Psoas muscle (tissue), 8 donors: ENCODE measurements around the gene NFIB. TPM values are rescaled to one million over a fixed set of nuclear protein-coding genes. Genes with fewer than 3 reads are reported as not detected.

Source experiments
- ATAC-seq, 4 donors: fragments of 200-7000 bp; cut with Tn5 transposase; one replicate each; pipeline ENCODE4 v1.9.1; 2020; ENCODE audit warnings: moderate library complexity in 3 of 4, mild to moderate bottlenecking in 2 of 4
- DNase-seq, 2 donors: peaks; one replicate each; pipeline ENCODE4 v3.0.0-alpha.2; 2020
- H3K27ac ChIP-seq: fragments of 200-600 bp; one replicate; pipeline ENCODE4 v1.8.0; 2022
- H3K27me3 ChIP-seq, 3 donors: fragments of 200-600 bp in 1 of 3; one replicate each; pipeline versions ENCODE4 v1.6.1 to v1.8.0; 2013 to 2022; ENCODE audit warnings: low read length in 2 of 3, mild to moderate bottlenecking in 2 of 3, moderate library complexity in 1 of 3; ENCODE audit not compliant: insufficient read depth in 3 of 3
- H3K36me3 ChIP-seq, 2 donors: fragments of 200-600 bp in 1 of 2; one replicate each; pipeline versions ENCODE4 v1.6.1 to v1.8.0; 2013 to 2022; ENCODE audit warnings: low read depth in 1 of 2, mild to moderate bottlenecking in 1 of 2, moderate library complexity in 1 of 2; ENCODE audit not compliant: insufficient read depth in 1 of 2
- H3K4me1 ChIP-seq: fragments of 200-600 bp; one replicate; pipeline ENCODE4 v1.8.0; 2022
- H3K4me3 ChIP-seq: fragments of 200-600 bp; one replicate; pipeline ENCODE4 v1.8.0; 2022; ENCODE audit warnings: mild to moderate bottlenecking
- H3K9me3 ChIP-seq: fragments of 200-600 bp; one replicate; pipeline ENCODE4 v1.8.0; 2022
- WGBS, 3 donors: extraction: QIAGEN DNeasy Blood & Tissue Kit; methylation state at CpG; one replicate each; pipeline versions ENCODE4 v1.1.6 to v1.1.7; 2013; 5-methylcytosine and 5-hydroxymethylcytosine counted together
- intact Hi-C, 2 donors: fragments of 100-400 bp; cut with DNase I; formaldehyde crosslinking; loops; one replicate each; pipeline versions ENCODE4 v1.11.0 to v1.14.2; 2022
- polyA plus RNA-seq, 3 donors: library from polyadenylated mRNA; stranded (reverse); fragments of 200-250 nt; gene quantifications; one replicate each; pipeline ENCODE4 v1.2.3, GENCODE V29; 2013
- total RNA-seq, 4 donors: library from RNA; stranded (reverse); fragmentation: NEBNext Ultra II Directional in 2 of 4; extraction: Animal tissue kit (Norgen Biotek cat#: 25700) in 2 of 4; gene quantifications; one replicate each; pipeline versions ENCODE4 v1.2.1 to v1.2.4, GENCODE V29; 2021 to 2023
- TF ChIP-seq, protein P1 (sequence below): fragments of 200-600 bp; IDR thresholded peaks from one replicate; pipeline ENCODE4 v1.8.0; 2022; ENCODE audit warnings: antibody characterized with exemption
- donor health status: healthy with polysubstance abuse.
- donor health status: DM: no; HTN: no; CAD: no; lungs with moderate emphysema.
- donor health status: Bipolar disorder and iron deficiency.
- donor health status: healthy.
- donor health status: DM: yes; HTN: yes; CAD: no.
- donor health status: DM: no; HTN: no; CAD: no.
- donor health status: DM: no; HTN: no; CAD: no.
- donor health status: DM: yes; HTN: yes; CAD: no.

Gene NFIB
- total and polyA plus RNA-seq, 7 donors = 5.8 to 65.1 (median 35.0) TPM

DNA sequence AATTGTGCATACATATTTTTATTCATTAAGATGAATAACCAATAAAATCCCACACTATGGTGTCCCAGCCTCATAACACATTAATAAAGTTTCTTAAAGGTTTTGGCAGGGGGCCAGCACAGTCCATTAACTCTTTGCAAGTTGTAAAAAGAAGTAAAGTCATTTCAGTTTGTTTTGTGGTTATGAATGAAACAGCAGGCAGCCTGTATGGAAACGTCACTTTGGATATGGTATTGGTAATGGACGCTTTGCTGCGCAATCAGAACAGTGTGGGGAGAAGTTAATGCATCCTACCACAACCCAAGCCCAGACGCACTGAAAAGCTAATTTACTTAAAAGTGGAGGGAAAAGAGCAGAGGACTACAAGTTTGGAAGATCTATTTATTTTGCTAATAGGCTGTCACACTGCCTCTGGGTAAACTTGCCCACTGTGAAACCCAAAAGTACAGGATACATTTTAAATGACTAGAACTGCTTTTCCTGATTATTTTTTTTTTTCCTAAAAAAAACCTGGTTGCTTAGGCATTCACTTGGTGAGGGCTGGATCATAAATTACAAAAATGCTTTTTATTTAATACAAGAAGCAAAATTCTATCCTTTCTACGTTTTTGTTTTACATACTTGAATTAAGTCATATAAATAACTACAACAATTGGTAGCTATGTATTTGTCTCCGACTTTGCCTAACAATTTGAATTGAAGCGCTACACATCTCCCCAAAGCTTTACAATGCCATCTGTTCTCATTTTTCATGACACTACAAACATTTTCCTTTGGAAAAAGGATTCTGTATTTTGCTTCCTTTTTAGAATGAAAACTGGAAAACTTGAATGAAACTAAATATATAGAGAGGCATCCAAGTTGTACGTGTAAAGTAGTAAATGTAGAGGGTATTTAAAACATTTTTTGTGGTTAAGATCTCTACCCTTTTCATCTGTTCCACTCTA, 104.3 kb downstream of the NFIB start:
- no peaks in the 10 kb centered on the region for H3K9me3 ChIP-seq
- H3K27me3 ChIP-seq = no peaks in the 10 kb centered on the region
- H3K4me1 ChIP-seq = peaks cover 73% of the 10 kb centered on the region
- no peaks in the 10 kb centered on the region for H3K36me3 ChIP-seq
- intact Hi-C loops = no loop called here
- DNase-seq = no peak
- no peak for ATAC-seq
- WGBS, 3 donors = 75 to 86% (median 77%) methylated on average over 8 of the region's 8 CpGs
- H3K27ac ChIP-seq = no peak overlapping the region
- TF ChIP-seq, protein P1, sequence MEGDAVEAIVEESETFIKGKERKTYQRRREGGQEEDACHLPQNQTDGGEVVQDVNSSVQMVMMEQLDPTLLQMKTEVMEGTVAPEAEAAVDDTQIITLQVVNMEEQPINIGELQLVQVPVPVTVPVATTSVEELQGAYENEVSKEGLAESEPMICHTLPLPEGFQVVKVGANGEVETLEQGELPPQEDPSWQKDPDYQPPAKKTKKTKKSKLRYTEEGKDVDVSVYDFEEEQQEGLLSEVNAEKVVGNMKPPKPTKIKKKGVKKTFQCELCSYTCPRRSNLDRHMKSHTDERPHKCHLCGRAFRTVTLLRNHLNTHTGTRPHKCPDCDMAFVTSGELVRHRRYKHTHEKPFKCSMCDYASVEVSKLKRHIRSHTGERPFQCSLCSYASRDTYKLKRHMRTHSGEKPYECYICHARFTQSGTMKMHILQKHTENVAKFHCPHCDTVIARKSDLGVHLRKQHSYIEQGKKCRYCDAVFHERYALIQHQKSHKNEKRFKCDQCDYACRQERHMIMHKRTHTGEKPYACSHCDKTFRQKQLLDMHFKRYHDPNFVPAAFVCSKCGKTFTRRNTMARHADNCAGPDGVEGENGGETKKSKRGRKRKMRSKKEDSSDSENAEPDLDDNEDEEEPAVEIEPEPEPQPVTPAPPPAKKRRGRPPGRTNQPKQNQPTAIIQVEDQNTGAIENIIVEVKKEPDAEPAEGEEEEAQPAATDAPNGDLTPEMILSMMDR = no peak
- H3K4me3 ChIP-seq = no peak overlapping the region

DNA sequence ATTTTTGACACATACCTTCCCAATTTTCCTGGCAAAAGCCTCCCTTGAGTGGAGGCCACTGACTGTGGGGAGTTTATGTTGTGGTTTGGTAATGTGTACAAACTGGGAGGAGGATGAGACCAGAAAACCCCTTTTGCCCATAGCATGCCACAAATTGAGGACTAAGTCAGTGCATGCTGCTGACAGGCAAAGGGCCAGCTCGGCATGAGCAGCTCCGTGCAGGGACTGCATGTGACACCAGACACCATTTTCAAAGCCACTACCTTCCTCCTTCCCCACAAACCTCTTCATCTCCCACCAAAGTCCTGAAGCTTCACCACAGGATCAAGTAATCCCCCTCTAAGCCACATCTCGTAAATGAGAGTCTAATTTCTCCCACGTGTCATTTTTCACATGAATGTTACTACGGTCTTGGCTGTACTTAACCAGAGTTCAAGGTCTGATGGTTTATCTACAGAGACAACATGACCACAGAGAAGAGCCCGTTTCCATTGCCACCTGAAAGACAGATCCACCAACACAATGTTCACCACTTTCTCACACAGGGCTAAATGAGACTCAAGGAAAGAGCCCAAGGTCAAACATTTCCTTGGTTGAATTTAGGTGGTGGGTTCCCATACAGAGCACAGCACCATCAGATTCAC, 106.5 kb downstream of the NFIB start:
- no peaks in the 10 kb centered on the region for H3K27me3 ChIP-seq
- H3K9me3 ChIP-seq = no peaks in the 10 kb centered on the region
- no peak overlapping the region for H3K4me3 ChIP-seq
- 32 to 42% (median 33%) methylated on average over 6 of the region's 6 CpGs for WGBS, 3 donors
- ATAC-seq (peak in 3 of 4 donors; percentile 30 to 32 (median 31)), DNase-seq (no peak)
- no peaks in the 10 kb centered on the region for H3K36me3 ChIP-seq
- TF ChIP-seq, protein P1 = no peak
- peaks cover 79% of the 10 kb centered on the region for H3K4me1 ChIP-seq
- peak overlapping the region; percentile 30 for H3K27ac ChIP-seq
- intact Hi-C loops = no loop called here

DNA sequence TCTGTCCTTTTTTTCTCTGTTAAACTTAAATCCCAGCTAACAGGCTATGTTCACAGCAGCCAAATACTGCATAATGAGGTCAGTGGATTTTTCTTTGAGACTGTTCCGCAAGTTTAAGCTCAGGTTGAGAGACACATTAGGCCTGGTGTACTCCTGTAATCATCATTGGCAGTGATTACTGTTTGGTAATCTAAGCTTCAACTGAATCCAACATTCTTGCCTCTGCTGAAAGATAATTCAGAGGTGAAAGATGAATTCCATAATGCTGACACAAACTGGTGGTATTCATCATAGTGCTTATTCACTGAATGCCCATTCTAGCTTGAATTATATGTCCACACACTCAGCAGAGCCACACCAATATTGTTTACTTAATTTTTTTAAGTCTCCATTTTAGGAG, 108.5 kb downstream of the NFIB start:
- intact Hi-C loops = no loop called here
- Histone ChIP-seq H3K27me3 (no peaks in the 10 kb centered on the region), H3K4me1 (peaks cover 59% of the 10 kb centered on the region), H3K36me3 (no peaks in the 10 kb centered on the region), H3K9me3 (no peaks in the 10 kb centered on the region), H3K4me3 (no peak overlapping the region), H3K27ac (peak overlapping the region; percentile 65)
- 24 to 33% (median 29%) methylated on average over 1 of the region's 1 CpG for WGBS, 3 donors
- ATAC-seq (peak; percentile 42 to 79 (median 60)), DNase-seq (no peak)
- TF ChIP-seq, protein P1 = no peak

DNA sequence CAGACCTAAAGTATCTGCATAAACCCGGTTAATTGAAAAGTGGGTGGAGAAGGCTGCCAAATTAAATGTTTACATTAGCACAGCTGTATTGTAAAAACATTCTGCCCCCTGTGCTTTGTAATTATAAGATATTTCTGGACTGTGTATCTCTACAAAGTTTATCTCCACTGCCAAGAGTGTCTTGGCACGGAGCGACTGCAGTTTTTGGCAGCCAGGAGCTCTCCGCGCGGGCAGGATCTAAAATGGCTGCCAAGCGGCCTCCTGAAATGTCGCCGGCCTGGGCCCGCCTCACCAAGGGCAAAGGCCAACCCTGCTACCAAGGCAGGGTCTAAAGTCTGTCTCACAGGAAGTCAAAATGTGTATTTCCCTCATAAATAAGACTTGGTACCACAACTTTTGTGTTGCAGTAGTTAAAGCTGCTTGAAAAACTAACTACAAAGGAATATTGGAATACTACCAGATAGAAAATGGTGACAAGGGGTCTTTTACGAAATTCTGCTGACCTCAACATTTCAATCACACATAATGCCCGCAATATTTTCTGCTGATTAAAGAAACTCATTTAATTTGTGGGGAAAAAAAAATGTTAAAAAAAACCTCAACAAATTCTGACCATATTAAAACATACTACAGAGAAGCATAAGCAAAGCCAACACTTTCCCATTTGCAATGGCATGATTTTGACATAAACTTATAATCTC, 110.4 kb downstream of the NFIB start:
- intact Hi-C loops = no loop called here
- TF ChIP-seq, protein P1 = no peak
- H3K4me3 ChIP-seq = peak overlapping the region; percentile 40
- whole genome bisulfite sequencing, 3 donors = 8 to 12% (median 8%) methylated on average over 12 of the region's 12 CpGs
- peak overlapping the region; percentile 77 for H3K27ac ChIP-seq
- peak; percentile 64 to 87 for DNase-seq
- peak; percentile 66 to 80 (median 73) for ATAC-seq
- H3K9me3 ChIP-seq = no peaks in the 10 kb centered on the region
- H3K36me3 ChIP-seq = no peaks in the 10 kb centered on the region
- no peaks in the 10 kb centered on the region for H3K27me3 ChIP-seq
- peaks cover 59% of the 10 kb centered on the region for H3K4me1 ChIP-seq
